Measurements from ENCODE around the gene SLC6A2.

DNA sequence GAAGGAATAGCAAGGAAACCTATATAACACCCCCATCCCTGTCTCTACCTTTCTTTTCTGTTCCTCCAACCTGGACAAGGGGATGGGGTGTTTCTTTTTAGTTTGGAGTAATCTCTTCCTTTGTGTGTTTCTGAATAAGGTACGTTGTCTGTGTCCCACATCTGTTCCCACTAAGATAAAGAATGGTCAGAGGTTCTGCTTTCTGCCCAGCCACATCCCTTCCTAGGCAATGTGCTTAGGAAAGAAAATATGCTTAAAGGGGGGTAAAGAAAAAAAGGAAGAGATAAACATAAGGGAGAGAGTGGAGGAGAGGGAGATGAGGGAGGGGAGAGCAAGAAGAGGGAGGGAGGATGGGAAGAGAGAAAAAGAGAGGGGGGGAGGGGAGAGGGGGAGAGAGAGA, 35.1 kb downstream of the SLC6A2 start:
- TF ChIP-seq, protein P1, sequence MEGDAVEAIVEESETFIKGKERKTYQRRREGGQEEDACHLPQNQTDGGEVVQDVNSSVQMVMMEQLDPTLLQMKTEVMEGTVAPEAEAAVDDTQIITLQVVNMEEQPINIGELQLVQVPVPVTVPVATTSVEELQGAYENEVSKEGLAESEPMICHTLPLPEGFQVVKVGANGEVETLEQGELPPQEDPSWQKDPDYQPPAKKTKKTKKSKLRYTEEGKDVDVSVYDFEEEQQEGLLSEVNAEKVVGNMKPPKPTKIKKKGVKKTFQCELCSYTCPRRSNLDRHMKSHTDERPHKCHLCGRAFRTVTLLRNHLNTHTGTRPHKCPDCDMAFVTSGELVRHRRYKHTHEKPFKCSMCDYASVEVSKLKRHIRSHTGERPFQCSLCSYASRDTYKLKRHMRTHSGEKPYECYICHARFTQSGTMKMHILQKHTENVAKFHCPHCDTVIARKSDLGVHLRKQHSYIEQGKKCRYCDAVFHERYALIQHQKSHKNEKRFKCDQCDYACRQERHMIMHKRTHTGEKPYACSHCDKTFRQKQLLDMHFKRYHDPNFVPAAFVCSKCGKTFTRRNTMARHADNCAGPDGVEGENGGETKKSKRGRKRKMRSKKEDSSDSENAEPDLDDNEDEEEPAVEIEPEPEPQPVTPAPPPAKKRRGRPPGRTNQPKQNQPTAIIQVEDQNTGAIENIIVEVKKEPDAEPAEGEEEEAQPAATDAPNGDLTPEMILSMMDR (IDR thresholded peaks at IDR 0.05), result no peak
- TF ChIP-seq POLR2AphosphoS5 (IDR thresholded peaks at IDR 0.05) (no peak), POLR2A (IDR thresholded peaks at IDR 0.05) (no peak), EP300 (IDR thresholded peaks at IDR 0.05) (no peak)

Measured in upper lobe of left lung (tissue), 4 donors.